Prostate gland (tissue), 2 donors: ENCODE measurements around the gene CTNNA2.

Experiments used
- CTCF ChIP-seq, 4 experiments: fragments of 200-600 bp in 2 of 4; fragments of 450-650 bp in 2 of 4; sonication (generic) in 2 of 4; IDR thresholded peaks; 1 replicate in 3 of 4; 2 replicates in 1 of 4; pipeline ENCODE4 v1.5.1; 2016 to 2019; ENCODE audit warnings: antibody characterized with exemption in 4 of 4, mild to moderate bottlenecking in 2 of 4, moderate library complexity in 2 of 4
- POLR2A ChIP-seq: fragments of 450-650 bp; IDR thresholded peaks from one replicate; pipeline ENCODE4 v1.6.1; 2016; ENCODE audit warnings: antibody characterized with exemption, mild to moderate bottlenecking

DNA sequence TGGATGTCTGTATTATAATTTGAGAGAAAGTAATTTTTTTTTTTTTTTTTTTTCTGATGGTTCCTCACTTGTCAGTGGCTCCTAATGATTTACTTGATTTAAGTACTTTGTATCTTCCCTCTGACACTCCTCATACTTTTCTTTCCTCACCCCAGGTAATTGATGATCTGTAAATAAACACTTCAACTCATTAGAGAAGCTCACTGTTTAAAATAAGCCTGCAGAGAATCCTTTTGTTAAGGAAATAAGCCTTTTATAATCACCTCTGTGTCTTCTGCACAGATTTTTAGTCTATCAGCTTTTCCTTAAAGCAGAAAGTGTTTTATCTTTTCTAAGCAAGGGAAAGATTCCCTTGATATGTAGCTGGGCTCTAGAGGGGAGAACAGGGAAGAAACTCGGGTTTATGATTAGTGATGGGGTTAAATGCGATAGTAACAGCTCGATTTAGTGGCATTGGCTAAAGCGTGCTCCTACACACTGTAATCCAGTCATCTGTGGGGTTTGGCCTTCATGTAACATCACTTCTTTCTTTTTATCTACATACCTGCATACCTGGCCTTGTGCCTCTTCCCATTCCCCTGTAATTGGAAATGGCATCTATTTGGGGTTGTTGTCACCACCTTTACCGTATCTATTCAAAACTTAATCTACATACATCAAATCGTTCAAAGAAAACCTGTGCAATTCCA, 851.8 kb downstream of the CTNNA2 start:
- TF ChIP-seq POLR2A (no peak), CTCF (IDR thresholded peaks at IDR 0.05) (no peak)
